Hair follicle dermal papilla cell (primary cell): ENCODE measurements around the gene TBL1Y. TPM values are rescaled to one million over a fixed set of nuclear protein-coding genes. Genes with fewer than 3 reads are reported as not detected.

ENCODE experiments used
- total RNA-seq: library from RNA; depleted of rRNA; stranded (reverse); fragments of >200 nt; gene quantifications from 2 replicates; pipeline ENCODE4 v1.2.3, GENCODE V29; 2012

TBL1Y gene
- not detected in 2 replicates for total RNA-seq

DNA sequence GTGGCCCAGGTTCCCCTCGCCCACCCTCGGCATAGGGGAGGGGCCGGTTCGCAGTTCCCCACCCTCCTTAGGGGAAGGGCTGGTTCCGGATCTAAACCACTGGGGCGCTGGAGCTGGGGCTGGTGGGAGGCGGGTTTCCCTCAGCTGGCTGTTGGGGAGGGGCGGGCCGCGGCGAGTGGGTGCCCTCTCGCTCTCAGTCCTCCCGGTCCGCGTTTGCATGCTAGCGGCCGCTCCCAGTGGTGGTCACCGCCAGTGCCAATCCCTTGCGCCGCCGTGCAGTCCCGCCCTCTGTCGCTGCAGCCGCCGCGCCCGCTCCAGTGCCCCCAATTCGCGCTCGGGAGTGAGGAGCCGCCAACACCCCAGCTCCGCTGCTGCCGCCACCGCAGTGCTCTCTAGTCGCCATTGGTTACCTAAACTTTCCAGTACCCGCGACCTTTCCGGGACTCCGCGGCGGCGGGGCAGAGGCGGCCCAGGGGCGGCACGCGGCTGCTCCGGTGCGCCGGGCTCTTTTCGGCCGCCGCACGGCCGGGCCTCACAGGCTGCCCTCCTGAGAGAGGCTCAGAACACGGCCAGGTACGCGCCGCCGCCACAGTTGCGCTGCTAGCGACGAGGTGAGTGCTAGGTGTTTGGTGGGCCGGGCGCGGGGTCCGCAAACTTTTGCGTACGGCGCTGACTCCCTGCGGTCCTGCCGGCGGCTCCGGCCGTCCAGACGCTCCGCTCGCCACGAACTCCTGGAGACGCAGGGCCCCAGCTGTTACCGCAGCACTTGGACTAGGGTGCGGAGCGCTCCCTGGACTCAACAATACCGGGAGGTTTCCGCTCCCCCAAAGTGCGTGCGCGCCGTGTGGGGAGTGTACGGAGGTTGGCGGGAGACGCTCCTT is at the start of gene TBL1Y:
Gene TBL1Y (plus strand): TSS at position 326 of the 881 bp plus-strand sequence. CDS start 114,388 bp downstream, outside the sequence.

GRCh38 chrY:6911253-6911881 is 870 bp downstream of the TBL1Y start, which contains the start of gene AMELY:
Gene AMELY, minus strand, starts transcription at chrY:6911752. Its CDS starts 39,144 bp downstream, at chrY:6872608.

Other genes with a start within 250 kb of the TBL1Y start
- not detected in 2 replicates for gene AMELY, start 1.1 kb downstream of the TBL1Y start, total RNA-seq